ENCODE data around the gene SUN5.

- no peak for TF ChIP-seq TAF1 (IDR thresholded peaks at IDR 0.05; ENCODE audit: low read depth, low read length)
- TF ChIP-seq, protein P1, sequence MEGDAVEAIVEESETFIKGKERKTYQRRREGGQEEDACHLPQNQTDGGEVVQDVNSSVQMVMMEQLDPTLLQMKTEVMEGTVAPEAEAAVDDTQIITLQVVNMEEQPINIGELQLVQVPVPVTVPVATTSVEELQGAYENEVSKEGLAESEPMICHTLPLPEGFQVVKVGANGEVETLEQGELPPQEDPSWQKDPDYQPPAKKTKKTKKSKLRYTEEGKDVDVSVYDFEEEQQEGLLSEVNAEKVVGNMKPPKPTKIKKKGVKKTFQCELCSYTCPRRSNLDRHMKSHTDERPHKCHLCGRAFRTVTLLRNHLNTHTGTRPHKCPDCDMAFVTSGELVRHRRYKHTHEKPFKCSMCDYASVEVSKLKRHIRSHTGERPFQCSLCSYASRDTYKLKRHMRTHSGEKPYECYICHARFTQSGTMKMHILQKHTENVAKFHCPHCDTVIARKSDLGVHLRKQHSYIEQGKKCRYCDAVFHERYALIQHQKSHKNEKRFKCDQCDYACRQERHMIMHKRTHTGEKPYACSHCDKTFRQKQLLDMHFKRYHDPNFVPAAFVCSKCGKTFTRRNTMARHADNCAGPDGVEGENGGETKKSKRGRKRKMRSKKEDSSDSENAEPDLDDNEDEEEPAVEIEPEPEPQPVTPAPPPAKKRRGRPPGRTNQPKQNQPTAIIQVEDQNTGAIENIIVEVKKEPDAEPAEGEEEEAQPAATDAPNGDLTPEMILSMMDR (IDR thresholded peaks at IDR 0.05; ENCODE audit: control extremely low read depth in 1 of 3, insufficient read depth in 1 of 3, low read depth in 1 of 3, low read length in 3 of 3), result no peak
Observed at GRCh38 chr20:32977281-32978008, 26.8 kb downstream of the SUN5 start.
